IPS DF 4.7 (cell line): ENCODE data around the gene RAI1.

Experiments used
- DNase-seq: peaks from one replicate; pipeline ENCODE4 v3.0.0-alpha.2; 2013; ENCODE audit warnings: low spot score; ENCODE audit errors: extremely low read depth

RAI1 gene

DNA sequence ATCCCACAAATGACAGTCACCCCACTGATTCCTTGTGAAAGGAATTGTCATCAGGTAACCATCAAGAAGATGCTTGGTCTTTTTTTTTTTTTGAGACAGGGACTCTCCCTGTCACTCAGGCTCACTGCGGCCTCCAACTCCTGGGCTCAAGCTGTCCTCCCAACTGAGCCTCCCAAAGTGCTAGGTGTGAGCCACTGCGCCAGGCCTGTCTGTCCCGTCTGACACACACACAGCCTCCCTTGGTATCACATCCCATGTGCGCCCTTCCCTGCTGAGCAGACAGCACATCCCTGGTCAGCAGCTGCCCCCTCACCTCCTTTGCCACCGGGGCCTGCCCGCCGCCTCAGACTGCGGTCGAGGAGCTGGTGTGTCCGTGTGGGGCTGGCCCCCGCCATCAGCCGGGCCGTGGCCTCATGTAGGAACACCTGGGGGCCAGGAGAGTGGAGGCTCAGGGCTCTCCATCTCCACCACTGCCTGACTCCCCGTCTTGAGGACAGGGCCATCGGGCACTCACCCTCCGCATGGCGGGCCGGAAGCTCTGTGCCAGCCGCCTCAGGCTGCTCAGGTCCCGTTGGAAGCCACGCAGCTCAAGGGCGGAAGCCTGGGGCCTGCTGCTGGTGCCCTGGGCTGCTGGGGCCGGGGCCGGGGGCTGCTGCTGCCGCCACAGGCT, 131.9 kb downstream of the RAI1 start:
- DNase-seq: no peak

DNA sequence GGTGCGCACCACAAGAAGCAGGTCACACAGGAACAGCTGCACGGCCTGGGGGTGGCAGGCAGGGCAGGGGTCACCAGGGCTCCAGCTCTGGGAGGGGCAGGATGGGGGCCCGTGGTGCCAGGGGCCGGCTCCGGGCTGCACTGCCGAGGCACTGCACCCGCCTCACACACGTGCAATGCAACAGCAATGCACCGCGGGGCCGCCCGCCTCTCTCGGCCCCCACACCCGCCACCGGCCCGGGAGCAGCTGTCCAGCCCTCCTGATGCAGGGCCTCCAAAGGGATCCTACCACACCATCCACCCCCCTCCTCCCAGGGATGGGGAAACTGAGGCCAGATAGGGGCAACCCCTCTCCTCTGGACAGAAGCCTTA, 132.5 kb downstream of the RAI1 start:
- DNase-seq: no peak

DNA sequence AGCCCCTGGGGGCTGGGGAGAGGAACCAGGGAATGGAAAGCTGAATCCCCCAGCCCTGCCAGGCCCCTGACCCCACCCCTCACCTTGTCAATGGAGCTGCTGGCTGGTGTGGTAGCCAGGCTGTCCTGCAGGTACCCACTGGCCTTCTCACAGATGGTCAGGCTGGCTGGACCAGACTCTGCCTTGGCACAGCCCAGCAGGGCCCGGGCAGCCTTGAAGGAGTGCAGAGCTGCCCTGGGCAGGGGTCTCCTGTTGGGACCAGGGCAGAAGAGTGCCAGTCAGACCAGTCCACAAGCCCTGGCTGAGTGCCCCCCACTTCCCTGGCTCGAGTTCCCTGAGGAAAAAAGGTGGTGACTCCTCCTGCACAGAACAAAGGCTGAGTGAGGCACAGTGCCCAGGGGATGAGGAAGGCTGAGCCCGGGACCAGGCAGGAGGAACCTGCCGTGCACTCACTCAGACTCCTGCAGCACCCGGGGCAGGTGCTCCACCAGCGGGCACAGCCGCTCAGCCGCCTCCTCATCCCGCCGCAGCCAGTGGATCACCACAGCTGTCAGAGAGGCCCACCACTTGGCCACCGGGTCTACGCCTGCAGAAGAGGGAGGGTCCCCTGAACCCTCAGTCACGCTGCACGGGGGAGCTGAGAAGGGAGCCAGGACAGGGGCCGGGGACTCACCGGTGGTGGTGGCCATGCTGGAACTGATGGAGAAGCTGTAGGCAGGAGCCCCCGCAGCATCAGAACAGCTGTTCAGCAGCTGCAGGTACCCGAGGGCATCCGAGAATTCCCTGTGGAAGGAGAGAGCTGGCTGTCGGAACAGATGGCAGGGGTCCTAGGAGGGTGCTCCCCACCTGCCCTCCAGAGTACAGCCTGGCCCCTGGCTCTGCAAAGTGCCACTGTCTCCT, 133.2 kb downstream of the RAI1 start:
- DNase-seq: no peak

DNA sequence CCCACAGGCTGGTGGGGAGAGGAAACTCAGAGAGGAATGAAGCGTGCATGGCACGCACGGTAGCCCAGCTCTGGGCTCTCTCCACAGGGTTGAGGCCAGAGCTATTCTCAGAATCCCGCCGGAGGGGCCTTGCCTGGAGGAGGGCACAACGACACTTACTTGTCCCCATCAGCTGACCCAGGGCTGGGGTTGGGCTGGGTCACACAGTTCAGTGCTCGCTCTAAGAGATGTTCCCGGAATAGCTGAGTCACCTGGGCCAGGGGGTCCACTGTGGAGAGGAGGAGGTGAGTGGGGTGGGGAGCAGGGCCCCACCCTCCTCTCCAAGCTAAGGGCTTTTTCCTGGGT, 133.8 kb downstream of the RAI1 start:
- DNase-seq: no peak

DNA sequence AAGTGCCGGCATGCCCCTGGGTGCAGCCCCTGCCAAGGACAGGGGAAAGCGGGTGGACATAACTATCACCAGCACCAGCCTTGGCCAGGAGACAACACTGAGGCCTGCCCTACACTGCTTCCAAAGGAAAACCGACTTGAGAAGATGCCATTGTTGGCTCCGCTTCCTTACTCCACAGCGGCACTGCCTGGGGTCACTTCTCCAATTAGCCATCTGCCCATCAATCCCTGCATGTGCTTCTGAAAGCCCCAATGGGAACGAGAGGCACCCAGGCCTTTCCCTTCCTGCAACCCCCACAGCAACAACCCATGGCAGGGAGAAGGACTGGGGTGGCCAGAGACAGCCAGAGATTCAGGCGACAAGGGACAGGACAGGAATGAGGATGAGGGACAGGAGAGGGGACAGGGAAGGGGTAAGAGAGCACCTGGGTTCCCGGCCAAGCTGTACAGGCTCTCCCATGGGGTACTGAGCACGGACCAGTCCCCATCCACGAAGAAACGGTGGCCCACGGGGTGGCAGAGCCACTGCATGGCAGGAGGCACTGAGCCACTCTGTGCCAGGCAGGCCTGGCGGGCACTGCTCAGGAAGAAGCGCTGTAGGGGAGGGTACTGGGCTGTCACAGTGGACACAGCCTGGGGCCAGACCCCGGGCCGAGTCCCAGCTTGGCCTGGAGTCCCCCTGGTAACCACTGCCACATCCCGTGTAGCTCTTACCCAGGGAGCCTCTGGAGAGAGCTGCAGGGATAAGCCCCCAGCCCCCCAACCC, 134.4 kb downstream of the RAI1 start:
- DNase-seq: no peak

DNA sequence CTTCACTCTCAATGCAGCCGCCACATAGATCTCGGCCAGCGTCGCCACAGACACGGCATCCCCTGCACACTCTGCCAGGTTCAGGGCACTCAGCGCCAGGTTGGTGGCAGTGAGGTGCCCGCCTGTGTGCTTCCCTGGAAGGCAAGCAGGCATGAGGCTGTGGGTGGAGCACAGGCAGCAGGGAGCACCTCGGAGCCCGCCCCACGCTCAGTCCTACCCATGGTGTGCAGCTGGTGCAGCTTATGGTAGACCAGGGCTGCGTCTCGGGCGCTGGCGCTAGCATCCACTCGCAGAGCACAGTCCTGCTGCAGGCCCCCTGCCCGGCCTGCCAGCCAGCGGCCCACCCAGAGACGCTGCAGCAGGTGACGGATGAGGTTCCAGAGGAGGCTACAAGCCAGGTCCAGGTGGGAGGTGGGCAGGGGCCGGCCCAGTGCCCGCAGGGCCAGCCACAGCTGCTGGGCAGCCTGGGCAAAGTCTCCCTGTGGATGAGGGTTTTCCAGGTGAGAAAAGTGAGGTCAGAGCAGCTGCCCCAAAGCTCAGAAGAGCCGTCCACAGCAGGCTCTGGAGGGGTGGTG, 135.1 kb downstream of the RAI1 start:
- no peak for DNase-seq

DNA sequence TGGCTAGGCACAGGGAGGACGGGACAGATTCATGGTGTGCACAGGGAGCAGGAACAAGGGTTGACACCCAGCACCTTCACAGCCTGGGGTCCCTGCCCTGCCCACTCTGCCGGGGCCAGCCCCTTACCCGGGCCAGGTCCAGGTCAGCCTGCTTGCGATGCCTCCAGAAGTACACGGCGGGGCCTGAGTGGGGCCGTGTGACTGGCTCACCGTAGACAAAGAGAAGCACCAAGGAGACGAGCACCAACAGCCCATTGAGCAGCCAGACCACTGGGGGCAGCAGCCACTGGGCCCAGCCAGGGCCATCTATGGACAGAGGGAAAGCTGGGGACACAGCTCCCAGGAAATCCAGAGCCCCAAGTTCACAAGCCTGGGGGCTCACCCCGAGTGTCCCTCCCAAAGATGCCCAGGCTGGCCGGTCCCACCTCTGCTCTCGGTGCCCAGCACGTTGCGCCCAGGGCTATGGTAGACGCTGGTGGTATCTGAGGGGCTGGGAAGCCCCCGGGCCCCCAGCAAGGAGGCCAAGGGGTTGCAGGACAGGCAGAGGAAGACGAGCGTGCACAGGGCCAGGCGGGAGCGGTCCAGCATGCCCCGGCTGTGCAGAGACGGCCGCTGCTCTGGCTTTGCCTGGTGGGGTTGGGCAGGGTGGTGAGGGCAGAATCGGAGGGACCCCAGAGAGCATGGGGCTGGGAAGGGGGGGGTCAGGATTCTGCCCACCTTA, 135.7 kb downstream of the RAI1 start:
- no peak for DNase-seq

DNA sequence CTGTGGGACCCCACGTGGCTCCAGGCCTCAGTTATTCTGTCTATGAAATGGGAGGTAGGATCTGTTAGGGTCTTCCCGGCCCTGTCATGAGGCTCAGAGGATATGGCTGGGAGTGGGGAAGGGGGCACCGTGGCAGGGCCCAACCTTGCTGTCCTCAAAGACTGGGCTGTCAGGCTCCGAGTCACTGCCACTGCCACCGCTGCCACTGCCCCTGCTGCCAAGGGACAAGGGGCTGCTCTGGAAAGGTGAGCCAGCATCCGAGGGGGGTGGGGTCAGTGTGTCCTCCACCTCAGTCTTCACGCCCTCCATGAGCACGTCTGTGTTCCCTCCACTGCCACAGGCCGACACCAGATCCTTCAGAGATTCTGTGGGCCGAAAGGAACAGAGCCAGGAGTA, 136.3 kb downstream of the RAI1 start:
- DNase-seq: no peak

DNA sequence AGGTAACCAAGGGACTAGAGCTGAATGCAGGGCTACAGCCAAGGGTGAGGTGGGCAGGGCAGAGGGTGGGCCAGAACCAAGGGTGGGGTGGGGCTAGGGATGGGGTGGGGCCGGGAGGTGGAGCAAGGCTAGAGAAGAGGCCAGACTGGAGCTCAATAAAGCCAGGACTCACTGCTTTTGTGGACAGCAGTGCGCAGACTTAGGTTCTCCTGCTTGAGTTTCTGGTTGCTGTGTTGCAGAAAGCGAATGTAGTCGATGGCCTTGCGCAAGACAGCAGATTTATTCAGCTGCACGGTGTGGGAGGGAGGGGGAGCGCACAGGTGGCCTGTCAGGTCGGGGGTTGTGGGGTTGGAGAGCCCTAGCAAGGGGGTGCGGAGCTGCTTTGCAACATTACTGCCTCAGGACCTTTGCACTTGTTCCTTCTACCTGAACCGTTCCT, 136.8 kb downstream of the RAI1 start:
- no peak for DNase-seq

DNA sequence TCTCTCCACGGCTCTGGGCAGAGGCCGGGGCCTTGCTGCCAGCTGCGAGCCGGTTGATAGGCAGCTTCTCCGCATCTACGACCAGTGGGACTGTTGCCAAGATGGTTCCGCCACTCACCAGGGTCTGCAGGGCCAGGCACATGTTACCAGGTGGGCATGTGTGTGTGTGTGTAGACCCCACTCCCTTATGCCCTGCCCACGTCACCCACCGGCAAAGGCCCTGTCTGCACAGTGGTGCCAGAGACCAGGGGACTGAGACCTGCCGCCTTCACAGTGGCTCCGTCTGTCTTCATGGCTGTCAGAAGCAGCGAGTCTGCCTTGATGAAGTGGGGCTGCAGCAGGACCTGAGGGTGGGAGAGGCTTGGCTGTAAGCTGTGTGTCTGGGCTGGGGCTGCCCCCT, 137.9 kb downstream of the RAI1 start:
- DNase-seq: no peak

DNA sequence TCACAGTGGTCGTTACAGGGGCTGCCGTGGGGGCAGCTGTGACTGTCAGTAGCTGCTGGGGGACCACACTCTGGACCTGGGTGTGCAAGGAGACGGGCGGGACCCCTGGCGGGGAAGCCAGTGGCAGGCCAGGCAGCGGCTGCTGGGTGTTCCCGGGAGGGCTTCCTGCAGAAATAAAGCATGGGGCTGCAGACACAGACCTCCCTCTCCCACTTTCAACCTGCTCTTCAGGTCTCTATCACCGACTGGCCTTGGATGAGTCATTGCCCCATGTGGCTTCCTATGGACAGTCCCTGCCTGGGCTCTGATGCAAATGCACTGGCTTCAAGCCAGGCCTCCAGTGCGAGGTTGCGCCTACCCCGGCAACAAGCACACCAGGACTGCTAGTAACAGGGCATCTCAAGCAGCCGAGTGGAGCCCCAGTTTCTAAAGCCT, 138.3 kb downstream of the RAI1 start:
- DNase-seq: no peak

DNA sequence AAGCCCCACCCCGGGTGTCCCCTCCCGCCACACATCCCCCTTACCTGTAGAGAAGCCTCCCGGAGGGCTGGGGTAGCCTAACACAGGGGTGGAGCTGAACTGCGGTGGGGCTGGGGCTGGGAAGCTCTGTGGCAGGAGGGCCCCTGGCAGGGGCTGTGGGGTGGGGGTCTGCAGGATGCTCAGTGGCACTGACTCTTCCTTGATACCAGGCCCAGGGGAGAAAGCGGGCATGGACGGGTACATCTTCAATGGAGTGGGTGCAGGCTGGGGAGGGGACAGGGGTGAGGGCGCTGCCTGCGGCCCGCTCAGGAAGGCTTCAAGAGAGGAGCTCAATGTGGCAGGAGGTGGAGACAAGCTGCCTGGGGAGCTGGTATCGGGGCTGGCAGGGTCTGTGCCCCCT, 138.8 kb downstream of the RAI1 start:
- DNase-seq: no peak

DNA sequence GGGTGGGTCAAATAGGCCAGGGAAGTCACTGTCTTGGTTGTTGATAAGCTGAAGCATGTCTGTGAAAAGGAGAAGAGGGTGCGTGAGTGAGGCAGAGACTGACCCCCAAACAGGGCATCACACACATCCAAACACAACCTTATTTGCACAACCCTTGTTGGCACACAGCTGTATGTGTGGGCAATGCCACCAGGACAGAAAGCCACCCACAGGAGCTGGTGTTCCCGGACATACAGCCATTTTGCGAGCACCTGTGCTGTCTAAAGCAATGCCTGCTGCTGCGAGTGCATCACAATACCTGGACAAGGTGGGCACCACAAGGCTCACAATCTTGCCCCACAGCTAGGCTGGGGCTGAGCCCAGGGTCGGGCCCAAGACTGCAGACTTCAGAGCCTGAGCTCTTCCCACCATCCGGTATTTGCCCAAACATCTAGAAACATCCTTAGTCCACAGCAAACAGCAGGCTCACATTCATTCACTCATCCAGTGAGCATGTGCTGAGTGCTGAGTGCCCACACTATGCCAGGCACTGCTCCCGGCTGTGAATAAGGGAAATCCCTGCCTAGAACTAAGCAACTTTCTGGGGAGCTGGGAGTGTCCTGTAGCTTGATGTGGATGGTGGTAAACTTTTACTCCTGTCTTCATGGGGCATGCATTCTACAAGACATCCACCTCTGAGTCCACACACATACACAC, 139.4 kb downstream of the RAI1 start:
- no peak for DNase-seq

DNA sequence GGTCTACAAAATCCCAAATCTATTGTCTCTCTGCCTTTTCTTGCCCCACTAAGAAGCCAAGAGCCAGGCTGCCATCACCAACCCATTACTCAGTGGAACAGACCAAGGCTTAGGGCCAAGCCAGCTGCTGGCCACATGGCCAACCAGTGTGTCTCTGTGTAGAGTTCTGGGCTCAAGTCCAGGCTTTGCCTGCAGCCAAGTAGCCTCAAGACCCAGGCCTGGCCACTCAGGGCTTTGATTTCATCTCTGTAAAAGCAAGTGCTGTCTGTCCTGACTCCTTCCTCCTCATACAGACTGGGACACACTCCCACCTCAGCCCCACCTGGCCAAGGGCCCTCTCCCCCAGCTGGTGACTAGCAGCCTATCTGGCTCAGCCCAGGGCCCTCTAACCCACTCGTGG, 140.9 kb downstream of the RAI1 start:
- no peak for DNase-seq

DNA sequence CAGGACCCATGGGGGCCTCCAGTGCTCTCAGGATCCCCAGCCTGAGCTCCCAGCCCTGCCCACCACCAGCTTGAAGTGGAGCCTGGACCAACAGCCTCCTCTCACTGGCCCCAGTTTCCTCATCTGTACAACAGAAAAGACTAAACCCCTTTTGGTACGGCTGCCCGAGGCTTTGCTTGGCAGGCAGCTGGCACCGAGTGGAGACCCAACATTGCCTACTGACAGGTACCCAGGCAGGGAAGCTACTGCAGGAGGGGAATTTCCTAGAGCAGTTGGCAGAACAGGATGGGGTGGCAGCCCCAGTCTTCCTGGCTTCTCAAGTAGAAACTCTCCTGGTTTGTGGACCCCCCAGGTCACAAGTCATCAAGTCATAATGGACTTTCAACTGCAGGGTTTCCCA, 141.4 kb downstream of the RAI1 start:
- no peak for DNase-seq

DNA sequence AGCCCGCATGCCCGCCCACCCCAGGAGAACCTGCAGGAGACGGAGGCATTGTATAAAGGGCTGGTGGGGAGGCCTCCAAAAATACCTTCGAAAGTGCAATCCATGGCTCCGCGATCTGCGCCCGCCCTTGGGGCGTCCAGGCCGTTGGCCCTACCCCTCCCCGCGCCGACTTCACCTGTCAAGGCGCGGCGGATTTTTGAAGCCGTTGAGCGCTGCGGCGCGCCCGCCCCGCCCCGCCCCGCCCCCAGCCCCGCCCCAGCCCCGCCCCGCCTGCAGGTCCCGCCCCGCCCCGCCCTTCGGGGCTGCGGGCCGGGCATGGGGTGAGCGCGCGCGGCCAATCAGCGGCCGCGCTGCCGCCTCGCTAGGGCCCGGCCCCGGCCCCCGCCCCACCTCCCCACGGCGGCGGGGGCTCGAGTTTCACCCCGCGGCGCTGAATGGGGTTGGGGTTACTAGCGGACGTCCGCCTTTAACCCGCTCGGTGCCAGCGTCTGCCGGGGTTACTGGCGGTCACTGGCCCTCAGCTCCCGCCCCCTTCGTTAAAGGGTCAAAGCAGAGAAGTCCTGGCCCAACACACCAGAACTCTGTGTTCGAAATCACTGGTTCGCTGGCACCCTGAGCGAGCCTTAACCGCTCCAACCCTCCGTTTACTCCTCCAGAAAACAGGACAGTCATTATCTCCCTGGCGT, 142.3 kb downstream of the RAI1 start:
- no peak for DNase-seq

DNA sequence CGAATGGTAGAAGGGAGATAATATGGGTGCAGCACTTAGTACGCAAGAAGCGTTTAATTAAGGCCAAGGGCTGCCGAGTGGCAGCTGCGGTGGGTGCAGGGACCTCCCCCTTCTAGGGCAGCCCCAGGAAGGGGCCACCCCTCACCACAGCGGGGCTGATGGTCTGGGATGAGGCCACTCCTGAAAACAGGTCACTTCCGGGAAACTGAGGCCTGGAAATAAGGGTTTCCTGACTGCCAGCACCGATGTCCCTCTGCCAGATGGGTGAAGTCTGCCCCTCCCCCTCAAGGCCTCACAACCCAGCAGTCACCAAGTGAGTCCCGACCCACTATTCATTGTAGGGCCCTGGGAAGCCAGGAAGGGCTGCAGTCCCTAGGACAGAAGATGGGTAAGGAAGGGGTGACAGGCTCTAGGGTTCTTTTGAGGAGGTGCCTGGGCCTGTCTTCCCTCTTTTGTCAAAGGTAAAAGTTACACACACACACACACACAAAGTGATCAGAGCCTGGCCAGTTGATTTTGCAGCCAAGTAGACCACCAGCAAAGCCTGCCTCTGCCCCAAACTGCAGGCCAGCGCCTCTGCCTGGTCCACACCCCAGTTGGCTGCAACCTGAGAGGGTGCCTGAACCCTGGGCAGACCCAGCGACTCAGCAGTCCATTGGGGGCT, 143.0 kb downstream of the RAI1 start:
- DNase-seq: no peak

DNA sequence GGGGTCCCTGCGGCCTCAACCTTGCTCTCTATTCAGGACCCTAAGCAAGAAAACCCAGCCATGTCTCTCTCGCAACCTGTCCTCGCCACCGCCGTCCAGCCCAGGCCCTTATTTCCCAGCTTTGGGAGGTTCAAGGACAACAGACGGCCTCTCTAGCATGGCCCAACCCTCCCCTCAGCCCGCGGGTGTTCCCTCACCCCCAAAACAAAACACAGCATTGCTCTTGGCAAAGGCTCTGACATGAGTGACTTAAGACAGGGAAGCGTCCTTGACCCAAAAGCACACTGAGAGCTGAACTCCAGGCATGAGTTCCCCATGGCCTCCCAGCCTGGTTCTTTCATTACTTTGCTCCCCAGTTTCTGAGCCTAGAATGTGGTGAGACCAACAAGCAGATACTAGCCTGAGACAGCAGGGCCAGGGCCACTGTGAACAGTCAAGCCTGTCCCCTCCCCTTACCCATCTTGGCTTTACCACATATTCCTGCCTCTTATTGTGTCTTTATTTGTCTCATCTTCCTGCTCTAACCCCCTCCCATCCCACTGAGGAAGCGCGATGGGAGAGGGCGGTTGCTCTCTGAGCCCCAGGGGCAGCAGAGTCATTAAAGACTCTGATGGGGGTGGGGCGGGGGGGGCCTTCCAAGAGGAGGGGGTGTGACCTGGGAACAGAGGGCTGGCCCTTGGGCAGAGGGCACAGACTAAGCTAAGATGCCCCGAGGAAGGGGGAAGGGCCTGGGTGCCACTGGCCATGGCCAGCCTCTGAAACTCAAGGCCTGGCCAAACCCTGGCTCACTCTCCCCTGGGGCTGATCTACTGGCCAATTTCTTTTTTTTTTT, 143.7 kb downstream of the RAI1 start:
- no peak for DNase-seq

DNA sequence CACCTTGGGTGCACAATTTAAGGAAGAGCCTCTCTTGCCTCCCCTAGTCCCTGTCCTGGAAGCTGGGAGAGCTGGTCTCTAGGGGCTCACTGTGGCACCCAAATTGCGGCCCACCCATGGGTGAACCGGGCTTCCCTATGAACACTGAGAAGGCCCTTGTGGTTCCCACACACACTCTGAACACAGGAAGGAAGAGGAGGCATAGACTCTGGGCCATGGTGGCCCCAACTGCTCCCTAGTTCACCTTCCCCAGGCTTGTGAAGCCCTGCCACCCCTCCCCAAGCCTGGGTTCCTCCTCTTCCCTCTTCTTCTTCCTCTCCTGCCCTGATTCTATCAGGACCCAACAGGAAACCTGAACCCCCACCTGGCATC, 145.1 kb downstream of the RAI1 start:
- no peak for DNase-seq
